HS-5 (cell line): ENCODE data around the gene COL8A1.
"Not testable (repeated sequence)": the region's sequence is repeated elsewhere in the genome, so short reads cannot be mapped to it uniquely, and the experiment has no call there.

ENCODE experiments used
- DNase-seq: peaks from one replicate; pipeline ENCODE4 v3.0.0-alpha.2; 2012; ENCODE audit warnings: low read depth

The COL8A1 gene

GRCh38 chr3:99803297-99803696, 164.9 kb downstream of the COL8A1 start:
- DNase-seq: no peak

- DNase-seq: no peak
Observed at GRCh38 chr3:99805160-99805559, 166.8 kb downstream of the COL8A1 start.

GRCh38 chr3:99808163-99808794, 169.9 kb downstream of the COL8A1 start:
- peak; percentile 38 for DNase-seq

GRCh38 chr3:99809565-99809964, 171.2 kb downstream of the COL8A1 start:
- DNase-seq: no peak

GRCh38 chr3:99810403-99810802, 172.0 kb downstream of the COL8A1 start:
- no peak for DNase-seq

- no peak for DNase-seq
Observed at GRCh38 chr3:99817047-99817436, 178.6 kb downstream of the COL8A1 start.

GRCh38 chr3:99817437-99818240, 179.2 kb downstream of the COL8A1 start, which contains the start of gene CMSS1:
TSS of gene CMSS1 (plus strand) at chr3:99817862.
- peak; percentile 91 for DNase-seq

- DNase-seq: no peak
Observed at GRCh38 chr3:99818818-99819217, 180.4 kb downstream of the COL8A1 start.

GRCh38 chr3:99823723-99824711, 185.6 kb downstream of the COL8A1 start:
- no peak for DNase-seq

GRCh38 chr3:99825004-99825640, 186.7 kb downstream of the COL8A1 start:
- peak; percentile 34 for DNase-seq

- no peak for DNase-seq
Observed at GRCh38 chr3:99829844-99830243, 191.4 kb downstream of the COL8A1 start.

- DNase-seq: no peak
Observed at GRCh38 chr3:99833617-99834205, 195.3 kb downstream of the COL8A1 start.

GRCh38 chr3:99834211-99834957, 196.0 kb downstream of the COL8A1 start:
- DNase-seq: no peak

GRCh38 chr3:99836681-99837080, 198.3 kb downstream of the COL8A1 start:
- DNase-seq: no peak

GRCh38 chr3:99837715-99838114, 199.3 kb downstream of the COL8A1 start:
- DNase-seq: no peak

GRCh38 chr3:99838755-99839154, 200.4 kb downstream of the COL8A1 start:
- DNase-seq: no peak

GRCh38 chr3:99839613-99840012, 201.2 kb downstream of the COL8A1 start:
- DNase-seq: no peak

GRCh38 chr3:99841949-99842348, 203.6 kb downstream of the COL8A1 start:
- not testable (repeated sequence) for DNase-seq

GRCh38 chr3:99842826-99843589, 204.6 kb downstream of the COL8A1 start:
- DNase-seq: no peak
